GM21786 (cell line): Measurements from ENCODE around the gene PAEP.

Experiments
- ATAC-seq: cut with Tn5 transposase; IDR thresholded peaks from one replicate; pipeline ENCODE4 v1.9.1; 2021; ENCODE audit not compliant: unreplicated experiment

PAEP gene

GRCh38 chr9:135591506-135592330 lies 30.2 kb downstream of the PAEP start:
- ATAC-seq = no peak

DNA sequence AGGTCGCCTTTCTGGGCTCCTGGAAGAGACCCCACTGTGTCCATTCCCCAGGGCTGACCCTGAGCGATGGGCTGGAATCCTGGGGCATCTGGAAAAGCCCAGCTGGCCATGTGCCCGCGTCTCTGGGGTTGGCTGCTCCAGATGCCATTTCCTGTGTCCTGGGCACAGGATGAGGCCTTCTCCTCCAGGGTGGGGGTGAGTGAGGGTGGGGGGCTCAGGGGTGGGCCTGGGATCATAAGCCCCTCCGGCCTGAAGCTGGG lies 30.7 kb downstream of the PAEP start:
- no peak for ATAC-seq

DNA sequence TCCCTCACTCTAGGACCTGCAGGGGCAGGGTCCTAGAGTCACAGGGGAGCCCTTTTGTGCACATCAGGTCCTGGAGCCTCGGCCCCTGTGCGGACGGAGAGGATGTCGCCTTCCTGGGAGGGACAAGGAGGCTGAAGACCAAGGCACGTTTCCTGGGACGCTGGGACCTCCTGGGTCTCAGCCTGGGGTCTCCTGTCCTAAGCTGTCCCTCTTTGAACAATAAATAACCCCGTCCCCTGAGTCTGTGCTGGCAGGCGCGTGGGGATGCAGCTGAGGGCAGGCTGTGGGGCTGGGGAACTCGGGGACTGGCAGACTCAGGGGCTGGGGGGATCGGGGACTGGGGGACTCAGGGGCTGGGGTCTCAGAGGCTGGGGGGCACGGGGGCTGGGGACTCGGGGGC lies 31.1 kb downstream of the PAEP start:
- ATAC-seq = no peak

DNA sequence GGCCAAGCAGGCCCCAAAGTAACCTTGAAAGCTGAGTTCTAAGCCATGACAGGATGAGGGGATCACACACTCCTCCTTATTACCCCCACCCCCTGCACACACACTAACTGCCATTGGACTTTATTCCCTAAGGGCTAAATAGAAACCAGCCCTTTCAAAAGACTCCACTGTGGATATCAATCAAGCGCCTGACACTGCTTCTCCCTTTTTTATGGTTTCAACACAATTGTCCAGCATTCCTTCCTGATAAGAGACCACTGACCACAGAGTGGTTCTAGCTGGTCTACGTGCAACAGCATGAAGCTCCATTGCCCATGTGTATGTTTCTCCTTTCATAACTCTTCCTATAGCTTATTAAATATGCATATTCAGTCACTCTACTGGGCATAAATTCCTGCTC lies 34.7 kb downstream of the PAEP start:
- ATAC-seq = no peak

GRCh38 chr9:135600296-135600817 lies 38.8 kb downstream of the PAEP start:
- no peak for ATAC-seq

- ATAC-seq = no peak
These were observed 40.4 kb downstream of the PAEP start for GRCh38 chr9:135601988-135602387.

DNA sequence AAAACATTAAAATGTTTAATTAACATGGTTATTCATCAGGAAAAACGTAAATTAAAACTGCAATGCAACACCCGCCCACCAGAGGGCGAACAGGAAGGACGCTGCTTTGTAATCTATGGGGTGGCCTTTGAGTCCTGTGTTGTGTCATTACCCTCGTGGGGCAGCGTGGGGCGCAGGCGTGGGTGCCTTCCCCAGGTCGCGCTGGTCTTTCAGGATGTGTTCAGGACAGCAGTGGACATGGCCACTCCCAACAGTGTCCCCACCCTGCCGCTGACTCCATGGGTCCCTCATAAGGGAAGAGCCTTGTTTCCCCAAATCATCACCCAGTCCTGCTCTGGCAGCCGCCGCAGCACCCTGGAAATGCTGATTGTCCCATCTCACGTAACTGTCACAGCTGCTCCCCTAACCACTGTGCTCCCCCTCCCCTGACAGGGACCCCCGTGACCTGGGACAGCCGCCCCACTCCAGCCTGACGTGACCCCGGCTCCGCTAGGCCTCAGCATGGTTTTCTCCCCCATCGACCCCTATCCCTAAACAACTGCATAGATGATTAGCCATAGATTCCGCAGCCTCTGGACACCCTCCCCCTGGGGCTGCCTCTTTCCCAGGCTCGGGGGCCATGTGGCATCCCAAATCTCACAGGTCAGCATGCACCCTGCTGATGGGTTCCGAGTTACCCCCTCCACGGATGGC lies 41.4 kb downstream of the PAEP start:
- no peak for ATAC-seq

GRCh38 chr9:135604437-135605237 lies 43.1 kb downstream of the PAEP start:
- no peak for ATAC-seq

DNA sequence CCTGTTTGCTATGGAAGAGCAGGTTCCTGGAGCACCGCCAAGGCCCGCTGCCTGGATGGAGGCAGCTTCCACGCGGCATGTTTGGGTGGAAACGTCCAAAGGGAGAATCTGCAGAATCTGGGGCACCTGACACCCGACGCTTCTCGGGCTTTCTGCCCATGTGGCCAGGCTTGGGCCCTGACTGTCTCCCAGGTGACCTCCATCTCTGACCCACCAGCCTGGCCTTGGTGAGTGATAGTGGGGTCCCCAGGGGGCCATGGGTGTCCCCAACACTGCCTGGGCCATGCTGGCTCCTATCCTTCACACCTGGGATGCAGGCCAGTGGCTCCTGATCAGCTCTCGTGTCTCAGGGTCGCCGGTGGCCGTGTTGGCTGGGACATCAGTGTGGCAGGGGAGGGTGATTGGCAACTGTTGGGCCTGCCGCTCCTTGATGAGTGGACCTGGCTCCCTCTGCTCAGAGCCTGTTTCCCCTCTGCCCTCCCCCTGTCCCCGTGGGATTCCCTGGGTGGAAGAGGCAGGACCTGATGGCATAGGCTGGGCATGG lies 43.8 kb downstream of the PAEP start:
- no peak for ATAC-seq

DNA sequence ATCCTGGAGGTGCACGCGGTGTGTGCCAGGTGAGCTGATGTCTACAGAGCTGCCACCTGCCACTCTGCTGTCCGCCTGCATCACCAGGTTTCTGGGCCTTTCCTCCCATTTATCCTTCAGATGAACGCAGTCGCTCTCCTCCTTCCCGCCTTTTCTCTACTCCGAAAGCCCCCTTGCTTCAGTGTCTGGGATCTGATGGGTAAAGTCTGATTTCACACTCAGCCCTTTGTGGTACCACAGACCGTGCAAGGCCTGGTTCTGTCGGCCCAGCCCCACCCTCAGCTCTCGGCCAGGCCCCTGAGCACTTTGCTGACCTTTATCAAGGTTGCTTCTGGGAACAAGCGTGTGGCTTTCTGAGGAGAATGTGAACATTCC lies 45.3 kb downstream of the PAEP start:
- ATAC-seq = no peak

DNA sequence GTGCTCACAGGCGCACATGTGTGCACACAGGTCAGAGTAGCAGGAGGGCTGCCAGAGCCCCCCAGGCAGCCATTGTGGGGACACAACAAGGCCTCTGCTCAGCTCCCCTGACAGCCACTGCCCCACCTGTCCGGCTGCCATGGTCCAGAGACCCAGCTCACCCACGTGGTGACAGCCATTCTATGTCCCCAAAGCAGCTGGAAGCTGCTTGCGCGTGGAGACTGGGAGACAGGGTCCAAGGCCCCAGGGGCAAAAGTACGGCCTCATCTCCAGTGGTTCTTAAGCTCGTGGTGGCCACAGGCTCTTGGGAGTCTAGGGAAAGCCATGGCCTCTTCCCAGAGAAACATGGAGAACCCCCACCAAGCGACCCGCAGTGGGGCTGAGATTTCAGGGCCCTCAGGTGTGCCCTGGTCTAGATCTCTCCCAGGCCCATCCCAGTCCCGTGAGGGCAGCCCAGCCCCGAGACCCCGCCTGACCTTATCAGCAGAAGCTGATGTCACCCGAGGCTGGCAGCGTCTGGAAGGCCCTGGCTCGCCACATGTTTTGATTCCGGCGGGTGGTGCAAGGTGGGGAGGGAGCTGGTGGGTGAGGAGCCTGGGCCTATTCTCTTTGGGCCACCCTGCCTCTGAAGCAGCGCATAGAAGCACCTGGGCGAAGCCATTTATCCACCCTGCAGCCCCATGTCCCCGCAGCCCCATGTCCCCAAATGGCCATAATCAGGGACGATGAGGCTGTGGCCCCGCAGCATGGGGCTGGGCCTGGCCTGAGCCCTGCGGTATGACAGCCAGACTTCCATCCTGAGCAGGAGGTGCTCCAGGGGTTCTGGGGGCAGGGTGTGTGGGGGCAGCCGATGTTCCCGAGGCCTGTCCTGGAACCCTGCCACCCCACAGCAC lies 46.1 kb downstream of the PAEP start:
- no peak for ATAC-seq

GRCh38 chr9:135608294-135608998 lies 46.9 kb downstream of the PAEP start:
- ATAC-seq = no peak

DNA sequence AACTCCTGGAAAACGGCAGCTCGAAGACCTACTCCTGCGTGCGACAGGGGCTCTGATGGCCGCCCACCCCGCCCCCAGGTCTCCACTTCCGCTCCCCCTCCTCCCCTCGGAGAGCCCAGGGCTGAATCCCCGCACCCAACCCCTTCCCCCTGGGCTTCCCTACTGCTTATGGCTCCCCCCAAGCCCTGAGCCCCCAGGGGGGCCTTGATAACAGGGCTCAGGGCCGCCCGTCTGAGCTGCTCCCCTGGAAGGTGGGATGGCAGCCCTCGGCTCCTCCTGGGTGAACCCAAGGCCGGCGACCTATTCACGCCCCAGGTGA lies 47.4 kb downstream of the PAEP start:
- ATAC-seq = no peak

- no peak for ATAC-seq
These were observed 47.9 kb downstream of the PAEP start for GRCh38 chr9:135609366-135609955.

GRCh38 chr9:135610290-135611141 lies 49.0 kb downstream of the PAEP start:
- ATAC-seq = no peak

DNA sequence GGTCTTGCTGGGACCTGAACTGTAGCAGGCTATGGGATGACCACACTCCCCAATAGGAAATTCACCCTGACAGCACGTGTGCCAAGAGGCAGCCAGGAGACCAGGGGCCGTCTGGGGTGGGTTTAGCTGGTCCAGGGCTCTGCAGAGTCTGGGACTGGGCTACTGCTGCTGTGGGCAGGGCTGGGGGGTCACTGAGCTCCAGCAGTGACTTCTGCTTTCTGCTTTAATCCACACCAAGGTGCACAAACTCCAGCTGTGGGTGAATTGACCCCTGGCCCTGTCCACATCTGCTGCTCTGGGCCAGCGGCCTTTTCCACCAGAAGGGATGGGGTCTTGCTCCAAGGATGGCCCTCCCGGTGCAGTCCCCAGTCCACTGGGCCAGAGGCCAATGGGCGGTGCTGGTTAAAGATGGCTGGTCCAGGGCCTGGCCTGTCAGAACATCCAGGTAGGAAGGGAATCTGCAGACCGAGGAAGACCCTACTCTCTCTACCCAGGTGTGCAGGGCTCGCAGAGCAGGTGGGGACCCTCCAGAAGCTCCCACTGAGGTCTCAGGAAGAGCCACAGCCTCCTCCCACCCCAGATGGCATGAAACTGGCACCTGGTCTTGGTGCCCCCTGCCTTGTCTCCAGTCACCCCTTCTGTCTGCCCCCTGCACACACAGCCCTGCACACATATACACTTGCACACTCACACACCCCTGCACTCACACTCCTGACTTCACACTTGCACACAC lies 49.8 kb downstream of the PAEP start:
- no peak for ATAC-seq

DNA sequence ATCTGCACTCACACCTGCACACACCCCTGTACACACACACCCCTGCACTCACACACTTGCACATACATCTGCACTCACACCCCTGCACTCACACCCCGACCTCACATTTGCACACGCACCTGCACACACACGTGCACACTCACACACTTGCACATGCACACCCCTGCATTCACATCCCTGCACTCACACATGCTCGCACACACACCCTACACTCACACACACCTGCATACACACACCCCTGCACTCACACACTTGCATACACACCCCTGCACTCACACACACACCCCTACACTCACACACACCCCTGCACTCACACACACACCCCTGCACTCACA lies 50.3 kb downstream of the PAEP start:
- no peak for ATAC-seq

DNA sequence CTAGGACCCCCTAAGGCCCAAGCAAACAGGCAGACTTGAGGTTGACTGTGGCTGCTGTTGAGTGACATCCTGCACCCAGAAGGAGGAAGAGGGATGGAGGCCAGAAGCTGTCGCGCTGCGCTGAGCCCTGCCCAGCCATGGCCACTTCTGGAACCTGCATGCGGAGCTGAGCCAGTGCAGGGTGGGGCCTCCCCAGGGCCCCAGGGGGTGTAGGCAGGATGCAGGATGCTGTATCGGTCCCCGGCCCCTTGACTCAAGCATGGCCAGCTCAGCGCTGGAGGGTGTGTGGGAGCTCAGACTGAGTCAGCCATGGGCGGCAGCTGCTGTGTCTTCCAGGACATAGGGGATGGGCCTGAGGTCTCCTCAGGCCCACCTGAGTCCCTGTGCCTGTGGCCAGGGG lies 50.9 kb downstream of the PAEP start:
- no peak for ATAC-seq
